Gastroesophageal sphincter (tissue), 3 donors: ENCODE results near the gene STT3A.

Experiments used
- EP300 ChIP-seq: sonication (generic); formaldehyde crosslinking; IDR thresholded peaks from one replicate; pipeline ENCODE4 v1.6.1; 2017; ENCODE audit warnings: antibody characterized with exemption, mild to moderate bottlenecking
- POLR2A ChIP-seq, 2 donors: fragments of 450-650 bp; IDR thresholded peaks; one replicate each; pipeline ENCODE4 v1.6.1; 2017; ENCODE audit warnings: antibody characterized with exemption in 2 of 2, mild to moderate bottlenecking in 2 of 2, moderate library complexity in 1 of 2
- POLR2AphosphoS5 ChIP-seq: sonication (generic); formaldehyde crosslinking; IDR thresholded peaks from one replicate; pipeline ENCODE4 v1.6.1; 2017; ENCODE audit warnings: antibody characterized with exemption
- TF ChIP-seq, protein P1 (sequence below), 4 experiments: fragments of 200-600 bp in 2 of 4; fragments of 450-650 bp in 2 of 4; sonication (generic) in 1 of 4; IDR thresholded peaks; one replicate each; pipeline ENCODE4 v1.5.1; 2017 to 2019; ENCODE audit warnings: antibody characterized with exemption in 4 of 4, mild to moderate bottlenecking in 2 of 4, moderate library complexity in 2 of 4

DNA sequence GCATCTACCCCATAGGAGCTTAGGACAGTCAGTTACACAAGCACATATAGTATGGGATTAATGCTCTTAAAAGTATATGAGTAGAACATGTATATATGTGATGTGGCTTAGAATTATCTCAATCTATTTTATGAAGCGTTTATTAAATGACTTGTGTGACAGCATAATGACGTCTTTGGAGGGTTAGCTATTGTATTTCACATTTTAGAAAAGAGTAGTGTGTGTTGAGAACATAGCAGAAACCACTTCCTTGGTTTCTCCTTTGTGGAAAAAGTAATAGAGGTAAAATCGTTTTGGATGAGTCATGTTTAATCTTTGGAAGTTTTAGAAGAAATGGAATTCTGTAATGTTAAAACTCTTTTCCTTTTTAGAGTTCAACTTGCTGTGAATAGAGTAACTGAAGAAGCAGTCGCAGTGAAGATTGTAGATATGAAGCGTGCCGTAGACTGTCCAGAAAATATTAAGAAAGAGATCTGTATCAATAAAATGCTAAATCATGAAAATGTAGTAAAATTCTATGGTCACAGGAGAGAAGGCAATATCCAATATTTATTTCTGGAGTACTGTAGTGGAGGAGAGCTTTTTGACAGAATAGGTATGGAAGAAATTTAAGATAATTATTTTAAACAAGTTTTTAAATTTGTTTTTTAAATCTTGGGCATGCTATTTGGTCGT lies 34.7 kb downstream of the STT3A start:
- TF ChIP-seq, protein P1, sequence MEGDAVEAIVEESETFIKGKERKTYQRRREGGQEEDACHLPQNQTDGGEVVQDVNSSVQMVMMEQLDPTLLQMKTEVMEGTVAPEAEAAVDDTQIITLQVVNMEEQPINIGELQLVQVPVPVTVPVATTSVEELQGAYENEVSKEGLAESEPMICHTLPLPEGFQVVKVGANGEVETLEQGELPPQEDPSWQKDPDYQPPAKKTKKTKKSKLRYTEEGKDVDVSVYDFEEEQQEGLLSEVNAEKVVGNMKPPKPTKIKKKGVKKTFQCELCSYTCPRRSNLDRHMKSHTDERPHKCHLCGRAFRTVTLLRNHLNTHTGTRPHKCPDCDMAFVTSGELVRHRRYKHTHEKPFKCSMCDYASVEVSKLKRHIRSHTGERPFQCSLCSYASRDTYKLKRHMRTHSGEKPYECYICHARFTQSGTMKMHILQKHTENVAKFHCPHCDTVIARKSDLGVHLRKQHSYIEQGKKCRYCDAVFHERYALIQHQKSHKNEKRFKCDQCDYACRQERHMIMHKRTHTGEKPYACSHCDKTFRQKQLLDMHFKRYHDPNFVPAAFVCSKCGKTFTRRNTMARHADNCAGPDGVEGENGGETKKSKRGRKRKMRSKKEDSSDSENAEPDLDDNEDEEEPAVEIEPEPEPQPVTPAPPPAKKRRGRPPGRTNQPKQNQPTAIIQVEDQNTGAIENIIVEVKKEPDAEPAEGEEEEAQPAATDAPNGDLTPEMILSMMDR (IDR thresholded peaks at IDR 0.05): no peak
- TF ChIP-seq POLR2A (IDR thresholded peaks at IDR 0.05): no peak
- no peak for TF ChIP-seq POLR2AphosphoS5
- no peak for TF ChIP-seq EP300
